Calu3 (cell line): Measurements from ENCODE around the gene PTPN14. TPM values are rescaled to one million over a fixed set of nuclear protein-coding genes. Genes with fewer than 3 reads are reported as not detected.

ENCODE experiments used
- BruUV-seq: library from RNA; stranded (reverse); fragments of 400-500 nt; replicated peaks from 2 replicates; lab custom pipeline; 2021; lab: Mats Ljungman, UMichigan
- CTCF ChIA-PET: fragments of 300-600 bp; sonication (Branson Sonifier 250); formaldehyde crosslinking; loops from one replicate; lab custom pipeline; 2022; ENCODE audit warnings: antibody characterized with exemption; lab: Charles Lee
- DNase-seq: peaks from one replicate; pipeline ENCODE4 v3.0.0; 2022
- H3K27ac Mint-ChIP-seq: one replicate; pipeline ENCODE4 v1.8.0; 2022; ENCODE audit warnings: mixed read lengths; ENCODE audit not compliant: unreplicated experiment
- H3K27me3 Mint-ChIP-seq: one replicate; pipeline ENCODE4 v1.8.0; 2022; ENCODE audit warnings: mixed read lengths; ENCODE audit not compliant: unreplicated experiment
- H3K36me3 Mint-ChIP-seq: one replicate; pipeline ENCODE4 v1.8.0; 2022; ENCODE audit warnings: mild to moderate bottlenecking, moderate library complexity, mixed read lengths; ENCODE audit not compliant: insufficient read depth, unreplicated experiment
- H3K4me1 Mint-ChIP-seq: one replicate; pipeline ENCODE4 v1.8.0; 2022; ENCODE audit warnings: mild to moderate bottlenecking, low read depth, mixed read lengths; ENCODE audit not compliant: unreplicated experiment
- H3K4me3 Mint-ChIP-seq: one replicate; pipeline ENCODE4 v1.8.0; 2022; ENCODE audit warnings: mild to moderate bottlenecking, low read depth, moderate library complexity, mixed read lengths; ENCODE audit not compliant: unreplicated experiment
- H3K9me3 Mint-ChIP-seq: one replicate; pipeline ENCODE4 v1.8.0; 2022; ENCODE audit warnings: low read depth, mixed read lengths; ENCODE audit not compliant: unreplicated experiment
- intact Hi-C: fragments of 100-400 bp; cut with micrococcal nuclease; formaldehyde crosslinking; loops from one replicate; pipeline ENCODE4 v1.10.0; 2022; ENCODE audit not compliant: unreplicated experiment
- total RNA-seq: library from RNA; stranded (reverse); gene quantifications from 2 replicates; pipeline ENCODE4 v1.2.3, GENCODE V29; 2022
- TF ChIP-seq, protein P1 (sequence below): fragments of 200-600 bp; IDR thresholded peaks from one replicate; pipeline ENCODE4 v1.8.0; 2022; ENCODE audit warnings: antibody characterized with exemption; ENCODE audit not compliant: unreplicated experiment

PTPN14 gene
- total RNA-seq, 1 experiment from 2014 or later, result 77.4 TPM

DNA sequence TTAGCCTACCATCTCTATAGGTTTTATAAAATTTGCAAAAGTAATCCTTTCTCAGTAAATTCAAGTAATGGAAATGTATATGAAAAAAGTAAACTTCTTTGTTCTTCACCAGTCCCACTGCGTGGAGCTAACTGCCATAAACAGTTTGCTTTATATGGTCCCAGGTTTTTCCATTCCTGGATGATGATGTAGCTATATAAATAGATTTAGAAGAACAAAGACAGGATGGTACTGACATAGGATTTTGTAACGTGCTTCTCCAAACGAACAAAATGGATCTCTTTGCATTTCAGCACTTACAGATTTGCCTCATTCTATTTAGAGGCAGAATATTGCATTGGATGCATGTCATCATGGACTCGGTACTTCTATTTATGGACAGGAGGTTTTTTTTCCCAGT, 213.2 kb downstream of the PTPN14 start:
- Mint-ChIP-seq H3K36me3 (peaks cover 22% of the 10 kb centered on the region), H3K27me3 (no peaks in the 10 kb centered on the region), H3K9me3 (no peaks in the 10 kb centered on the region), H3K4me1 (no peaks in the 10 kb centered on the region), H3K4me3 (no peak overlapping the region), H3K27ac (no peak overlapping the region)
- TF ChIP-seq, protein P1, sequence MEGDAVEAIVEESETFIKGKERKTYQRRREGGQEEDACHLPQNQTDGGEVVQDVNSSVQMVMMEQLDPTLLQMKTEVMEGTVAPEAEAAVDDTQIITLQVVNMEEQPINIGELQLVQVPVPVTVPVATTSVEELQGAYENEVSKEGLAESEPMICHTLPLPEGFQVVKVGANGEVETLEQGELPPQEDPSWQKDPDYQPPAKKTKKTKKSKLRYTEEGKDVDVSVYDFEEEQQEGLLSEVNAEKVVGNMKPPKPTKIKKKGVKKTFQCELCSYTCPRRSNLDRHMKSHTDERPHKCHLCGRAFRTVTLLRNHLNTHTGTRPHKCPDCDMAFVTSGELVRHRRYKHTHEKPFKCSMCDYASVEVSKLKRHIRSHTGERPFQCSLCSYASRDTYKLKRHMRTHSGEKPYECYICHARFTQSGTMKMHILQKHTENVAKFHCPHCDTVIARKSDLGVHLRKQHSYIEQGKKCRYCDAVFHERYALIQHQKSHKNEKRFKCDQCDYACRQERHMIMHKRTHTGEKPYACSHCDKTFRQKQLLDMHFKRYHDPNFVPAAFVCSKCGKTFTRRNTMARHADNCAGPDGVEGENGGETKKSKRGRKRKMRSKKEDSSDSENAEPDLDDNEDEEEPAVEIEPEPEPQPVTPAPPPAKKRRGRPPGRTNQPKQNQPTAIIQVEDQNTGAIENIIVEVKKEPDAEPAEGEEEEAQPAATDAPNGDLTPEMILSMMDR, result no peak
- DNase-seq, result no peak
- CTCF ChIA-PET, result no interaction called here
- intact Hi-C loops, result no loop called here
- no TSS peak for BruUV-seq

DNA sequence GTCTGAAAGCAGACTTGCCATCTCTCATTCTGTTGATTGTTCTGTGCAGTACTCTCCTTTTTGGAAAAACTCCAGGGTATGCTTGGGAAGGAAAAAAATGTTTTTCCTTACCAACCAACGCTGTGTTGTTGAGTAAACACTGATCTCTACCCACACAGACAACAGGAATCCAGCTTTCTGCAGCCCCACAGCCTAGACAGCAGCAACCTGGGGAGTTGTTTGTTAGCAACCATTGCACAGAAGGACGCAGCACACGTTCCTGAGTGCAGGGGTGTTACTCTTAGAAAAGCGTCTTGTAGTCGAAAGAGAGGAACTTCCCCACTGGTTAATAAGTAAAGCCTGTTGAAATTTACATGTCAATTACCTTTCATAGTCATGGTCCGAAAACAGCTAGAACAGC, 213.9 kb downstream of the PTPN14 start:
- H3K27me3 Mint-ChIP-seq, result no peaks in the 10 kb centered on the region
- CTCF ChIA-PET, result no interaction called here
- no peak overlapping the region for H3K4me3 Mint-ChIP-seq
- TF ChIP-seq, protein P1, result no peak
- no TSS peak for BruUV-seq
- DNase-seq, result no peak
- no peak overlapping the region for H3K27ac Mint-ChIP-seq
- intact Hi-C loops, result no loop called here
- H3K36me3 Mint-ChIP-seq, result peaks cover 16% of the 10 kb centered on the region
- no peaks in the 10 kb centered on the region for H3K9me3 Mint-ChIP-seq
- H3K4me1 Mint-ChIP-seq, result no peaks in the 10 kb centered on the region

DNA sequence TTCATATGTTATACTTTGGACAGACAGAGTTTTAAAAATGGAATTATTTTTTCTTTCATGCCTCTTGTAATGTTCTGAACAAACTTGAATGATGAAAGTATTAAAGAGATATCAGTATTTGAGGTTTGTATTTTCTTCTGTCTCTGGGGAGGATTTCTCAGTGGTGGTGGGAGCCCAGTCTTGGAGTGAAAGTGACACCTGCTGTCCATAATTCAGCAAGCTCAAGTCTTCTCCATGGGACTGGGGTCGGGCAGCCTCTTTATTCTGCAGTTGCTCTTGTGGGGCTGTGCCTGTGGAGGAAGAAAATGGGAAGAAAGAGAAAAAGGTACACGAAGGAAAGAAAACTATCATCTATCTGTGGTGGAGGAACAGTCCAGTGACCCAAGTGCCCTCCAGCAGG, 214.4 kb downstream of the PTPN14 start:
- Mint-ChIP-seq H3K36me3 (peaks cover 16% of the 10 kb centered on the region), H3K27ac (no peak overlapping the region), H3K4me3 (no peak overlapping the region), H3K9me3 (no peaks in the 10 kb centered on the region), H3K27me3 (no peaks in the 10 kb centered on the region), H3K4me1 (no peaks in the 10 kb centered on the region)
- no peak for DNase-seq
- CTCF ChIA-PET, result no interaction called here
- intact Hi-C loops, result no loop called here
- TF ChIP-seq, protein P1, result no peak
- BruUV-seq, result no TSS peak

DNA sequence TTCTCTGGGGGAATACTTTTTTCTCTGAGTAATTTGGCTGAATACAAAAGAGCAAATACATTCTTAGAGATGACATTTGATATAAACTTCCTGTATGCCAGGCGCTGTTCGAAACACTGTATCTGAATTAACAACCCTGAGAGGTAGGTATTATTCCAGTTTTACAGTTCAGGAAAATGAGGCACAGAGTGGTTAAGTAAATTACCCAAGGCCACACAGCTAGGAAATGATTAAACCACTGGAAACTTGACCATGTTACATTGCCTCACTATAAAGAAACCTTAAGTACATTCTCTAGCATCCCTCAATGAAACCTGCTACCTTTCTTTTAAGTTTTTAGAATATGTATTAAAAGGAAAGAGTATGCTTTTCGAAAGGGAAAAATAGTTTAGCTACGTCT, 215.8 kb downstream of the PTPN14 start:
- no peak for DNase-seq
- Mint-ChIP-seq H3K27ac (no peak overlapping the region), H3K4me1 (no peaks in the 10 kb centered on the region), H3K9me3 (no peaks in the 10 kb centered on the region), H3K36me3 (peaks cover 6% of the 10 kb centered on the region), H3K4me3 (no peak overlapping the region), H3K27me3 (no peaks in the 10 kb centered on the region)
- BruUV-seq, result no TSS peak
- TF ChIP-seq, protein P1, result no peak
- intact Hi-C loops, result no loop called here
- CTCF ChIA-PET, result no interaction called here
